A549 (cell line): ENCODE data around the gene ABCA3. TPM values are rescaled to one million over a fixed set of nuclear protein-coding genes. Genes with fewer than 3 reads are reported as not detected.

Source experiments
- ATAC-seq, 2 experiments: fragments of 200-7000 bp in 1 of 2; fragments of >200 bp in 1 of 2; cut with Nextera tagmentation in 1 of 2; cut with Tn5 transposase in 1 of 2; 3 replicates each; pipeline versions ENCODE4 v1.8.0 to v1.9.1; 2018 to 2020; ENCODE audit warnings: mild to moderate bottlenecking in 1 of 2, moderate library complexity in 1 of 2
- CTCF ChIA-PET: fragments of 300-600 bp; sonication (Branson Sonifier 250); formaldehyde crosslinking; extraction: SDS; loops from one replicate; lab custom pipeline; 2021; ENCODE audit warnings: antibody characterized with exemption, inconsistent platforms; lab: Yijun Ruan, JAX
- POLR2A ChIA-PET: fragments of 350-600 bp; formaldehyde crosslinking; extraction: SDS; loops from one replicate; lab custom pipeline; 2021; ENCODE audit warnings: antibody characterized with exemption, inconsistent platforms; lab: Yijun Ruan, JAX
- DNase-seq, 2 experiments: peaks; one replicate each; pipeline versions ENCODE4 v3.0.0 to v3.0.0-alpha.2; 2011 to 2016; ENCODE audit warnings: low read depth in 1 of 2, low spot score in 1 of 2
- FAIRE-seq: peaks from 2 replicates; lab custom pipeline; 2011; peaks lifted over from hg19 to GRCh38; lab: Jason Lieb, UNC
- H3K27ac ChIP-seq, 2 experiments: fragments of >200 bp; sonication (Bioruptor Twin); formaldehyde crosslinking; 3 replicates each; pipeline ENCODE4 v1.5.1; 2016 to 2017
- H3K4me1 ChIP-seq: fragments of >200 bp; sonication (Bioruptor Twin); formaldehyde crosslinking; 3 replicates; pipeline ENCODE4 v1.6.1; 2016
- H3K4me2 ChIP-seq: fragments of >200 bp; sonication (Bioruptor Twin); formaldehyde crosslinking; 3 replicates; pipeline ENCODE4 v1.6.1; 2016
- H3K4me3 ChIP-seq: fragments of >200 bp; sonication (Bioruptor Twin); formaldehyde crosslinking; 3 replicates; pipeline ENCODE4 v1.5.1; 2016
- H3K9me3 ChIP-seq: fragments of >200 bp; sonication (Bioruptor Twin); formaldehyde crosslinking; 3 replicates; pipeline ENCODE4 v1.6.1; 2016
- CEBPB ChIP-seq, 2 experiments: fragments of >200 bp in 1 of 2; sonication (Bioruptor Twin) in 1 of 2; formaldehyde crosslinking in 1 of 2; IDR thresholded peaks; 2 replicates each; pipeline ENCODE4 v1.6.1; 2012 to 2016
- CHD4 ChIP-seq: fragments of 200-600 bp; sonication (generic); IDR thresholded peaks from 2 replicates; pipeline ENCODE4 v1.6.1; 2016; ENCODE audit warnings: antibody characterized with exemption, mild to moderate bottlenecking, borderline replicate concordance
- EHMT2 ChIP-seq: fragments of 200-600 bp; sonication (generic); IDR thresholded peaks from 2 replicates; pipeline ENCODE4 v1.6.1; 2016; ENCODE audit warnings: antibody characterized with exemption, low read depth, mild to moderate bottlenecking, moderate library complexity
- EP300 ChIP-seq, 2 experiments: fragments of >200 bp; sonication (Bioruptor Twin); formaldehyde crosslinking; IDR thresholded peaks; 2 replicates in 1 of 2; 3 replicates in 1 of 2; pipeline ENCODE4 v1.6.1; 2016 to 2017
- FOSL2 ChIP-seq, 2 experiments: fragments of 450-650 bp in 1 of 2; fragments of >200 bp in 1 of 2; sonication (Bioruptor Twin) in 1 of 2; formaldehyde crosslinking; IDR thresholded peaks; 2 replicates each; pipeline versions ENCODE4 v1.5.0 to v1.6.1; 2016 to 2020; ENCODE audit warnings: mild to moderate bottlenecking in 1 of 2, moderate library complexity in 1 of 2
- FOXS1 ChIP-seq: fragments of 250-450 bp; sonication (Bioruptor Pico); IDR thresholded peaks from 2 replicates; pipeline ENCODE4 v1.5.0; 2020; ENCODE audit warnings: mild to moderate bottlenecking, moderate library complexity
- HDAC2 ChIP-seq: fragments of 200-600 bp; sonication (generic); IDR thresholded peaks from 2 replicates; pipeline ENCODE4 v1.6.1; 2016
- MAFK ChIP-seq: fragments of 450-650 bp; IDR thresholded peaks from 2 replicates; pipeline ENCODE4 v1.6.1; 2014; ENCODE audit not compliant: partially characterized antibody
- NFE2L2 ChIP-seq: fragments of 150-350 bp; conservative IDR thresholded peaks from 2 replicates; pipeline ENCODE4 v1.6.1; 2014; ENCODE audit warnings: low read length
- RARB ChIP-seq: fragments of 250-450 bp; sonication (Bioruptor Pico); IDR thresholded peaks from 2 replicates; pipeline ENCODE4 v1.8.0; 2021; ENCODE audit warnings: mild to moderate bottlenecking, moderate library complexity
- TP53 ChIP-seq: fragments of 250-450 bp; sonication (Bioruptor Pico); IDR thresholded peaks from 2 replicates; pipeline ENCODE4 v1.5.0; 2021; ENCODE audit warnings: mild to moderate bottlenecking, moderate library complexity
- ZC3H11A ChIP-seq: fragments of 450-650 bp; IDR thresholded peaks from 2 replicates; pipeline ENCODE4 v1.6.1; 2014; ENCODE audit warnings: antibody characterized with exemption, mild to moderate bottlenecking
- ZFP36 ChIP-seq: fragments of 450-650 bp; IDR thresholded peaks from 2 replicates; pipeline ENCODE4 v1.6.1; 2014; ENCODE audit warnings: borderline replicate concordance; ENCODE audit not compliant: partially characterized antibody
- ZNF302 ChIP-seq: fragments of 250-450 bp; sonication (Bioruptor Pico); IDR thresholded peaks from 2 replicates; pipeline ENCODE4 v1.9.0; 2021; ENCODE audit warnings: inconsistent platforms, mild to moderate bottlenecking, moderate library complexity
- ZSCAN20 ChIP-seq: fragments of 250-450 bp; sonication (Bioruptor Pico); IDR thresholded peaks from 2 replicates; pipeline ENCODE4 v1.8.0; 2022; ENCODE audit warnings: mild to moderate bottlenecking, moderate library complexity
- WGBS: methylation state at CpG from one replicate; pipeline ENCODE4 v1.1.6; 2017; ENCODE audit errors: missing lambda C conversion rate; 5-methylcytosine and 5-hydroxymethylcytosine counted together
- polyA plus RNA-seq, 4 experiments: library from polyadenylated mRNA; depleted of rRNA in 3 of 4; stranded (reverse); fragments of >200 nt; fragmentation: RNase III in 1 of 4; extraction: RNeasy Plus Mini Kit Qiagen cat#74134 plus additional on column Dnase treatment in 1 of 4; gene quantifications; 2 replicates in 3 of 4; 3 replicates in 1 of 4; pipeline ENCODE4 v1.2.3, GENCODE V29; 2011 to 2017
- TF ChIP-seq, protein P1 (sequence below): fragments of 250-450 bp; sonication (Bioruptor Pico); IDR thresholded peaks from 2 replicates; pipeline ENCODE4 v1.5.0; 2020; ENCODE audit warnings: low read depth, mild to moderate bottlenecking, moderate library complexity
- TF ChIP-seq, protein P2 (sequence below): IDR thresholded peaks from 2 replicates; pipeline ENCODE4 v1.6.1; 2012
- TF ChIP-seq, protein P3 (sequence below): fragments of >200 bp; sonication (Bioruptor Twin); formaldehyde crosslinking; IDR thresholded peaks from 3 replicates; pipeline ENCODE4 v1.5.1; 2016
- TF ChIP-seq, protein P4 (sequence below): fragments of 200-600 bp; sonication (generic); IDR thresholded peaks from 2 replicates; pipeline ENCODE4 v1.6.1; 2016; ENCODE audit warnings: antibody characterized with exemption, mild to moderate bottlenecking, moderate library complexity
- TF ChIP-seq, protein P5 (sequence below): fragments of 450-650 bp; IDR thresholded peaks from 2 replicates; pipeline ENCODE4 v1.6.1; 2014; ENCODE audit warnings: antibody characterized with exemption

The ABCA3 gene
- polyA plus RNA-seq, 2 of the 4 experiments (the other 2 are of a cell fraction): 6.4 to 9.9 TPM

DNA sequence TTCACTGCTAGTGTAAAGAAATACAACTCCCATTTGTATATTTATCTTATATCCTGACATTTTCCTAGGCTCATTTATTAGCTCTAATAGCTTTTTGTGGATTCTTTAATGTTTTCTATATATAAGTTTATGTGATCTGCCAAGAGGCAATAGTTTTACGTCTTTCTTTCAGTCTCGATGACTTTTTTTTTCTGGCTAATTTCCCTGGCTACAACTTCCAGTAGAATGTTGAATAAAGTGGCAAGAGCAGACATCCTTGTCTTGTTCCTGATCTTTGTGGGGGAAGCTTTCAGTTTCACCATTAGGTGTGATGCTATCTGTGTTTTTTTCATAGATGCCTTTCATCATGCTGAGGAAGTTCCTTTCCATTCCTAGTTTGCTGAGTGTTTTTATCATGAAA, 43.9 kb upstream of the ABCA3 start:
- ChIA-PET POLR2A (no interaction called here), CTCF (interaction anchor here (1.1 to 2.0 kb wide), 4 partner anchors 17 to 543 kb away, joined by 3 to 4 read pairs (median 4); partner anchors contain the start of gene ABCA3)
- FAIRE-seq (no peak), DNase-seq (no peak), ATAC-seq (no peak)
- Histone ChIP-seq H3K4me3 (no peak overlapping the region), H3K9me3 (0 out of 3 replicates have a peak, but pooled peaks cover 8% of the 10 kb centered on the region), H3K27ac (no peak overlapping the region), H3K4me2 (no peak overlapping the region), H3K4me1 (no peaks in the 10 kb centered on the region)
- TF ChIP-seq NFE2L2: no peak
- no peak for TF ChIP-seq EP300 (IDR thresholded peaks at IDR 0.05)
- TF ChIP-seq FOXS1: no peak
- TF ChIP-seq, protein P1, sequence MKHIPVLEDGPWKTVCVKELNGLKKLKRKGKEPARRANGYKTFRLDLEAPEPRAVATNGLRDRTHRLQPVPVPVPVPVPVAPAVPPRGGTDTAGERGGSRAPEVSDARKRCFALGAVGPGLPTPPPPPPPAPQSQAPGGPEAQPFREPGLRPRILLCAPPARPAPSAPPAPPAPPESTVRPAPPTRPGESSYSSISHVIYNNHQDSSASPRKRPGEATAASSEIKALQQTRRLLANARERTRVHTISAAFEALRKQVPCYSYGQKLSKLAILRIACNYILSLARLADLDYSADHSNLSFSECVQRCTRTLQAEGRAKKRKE (CRISPR knock-in tag): no peak
- TF ChIP-seq, protein P2, sequence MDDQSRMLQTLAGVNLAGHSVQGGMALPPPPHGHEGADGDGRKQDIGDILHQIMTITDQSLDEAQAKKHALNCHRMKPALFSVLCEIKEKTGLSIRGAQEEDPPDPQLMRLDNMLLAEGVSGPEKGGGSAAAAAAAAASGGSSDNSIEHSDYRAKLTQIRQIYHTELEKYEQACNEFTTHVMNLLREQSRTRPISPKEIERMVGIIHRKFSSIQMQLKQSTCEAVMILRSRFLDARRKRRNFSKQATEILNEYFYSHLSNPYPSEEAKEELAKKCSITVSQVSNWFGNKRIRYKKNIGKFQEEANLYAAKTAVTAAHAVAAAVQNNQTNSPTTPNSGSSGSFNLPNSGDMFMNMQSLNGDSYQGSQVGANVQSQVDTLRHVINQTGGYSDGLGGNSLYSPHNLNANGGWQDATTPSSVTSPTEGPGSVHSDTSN: no peak
- TF ChIP-seq ZSCAN20 (CRISPR knock-in tag): no peak
- TF ChIP-seq FOSL2 (IDR thresholded peaks at IDR 0.05): no peak
- no peak for TF ChIP-seq FOSL2 (CRISPR knock-in tag; IDR thresholded peaks at IDR 0.05)
- TF ChIP-seq, protein P3, sequence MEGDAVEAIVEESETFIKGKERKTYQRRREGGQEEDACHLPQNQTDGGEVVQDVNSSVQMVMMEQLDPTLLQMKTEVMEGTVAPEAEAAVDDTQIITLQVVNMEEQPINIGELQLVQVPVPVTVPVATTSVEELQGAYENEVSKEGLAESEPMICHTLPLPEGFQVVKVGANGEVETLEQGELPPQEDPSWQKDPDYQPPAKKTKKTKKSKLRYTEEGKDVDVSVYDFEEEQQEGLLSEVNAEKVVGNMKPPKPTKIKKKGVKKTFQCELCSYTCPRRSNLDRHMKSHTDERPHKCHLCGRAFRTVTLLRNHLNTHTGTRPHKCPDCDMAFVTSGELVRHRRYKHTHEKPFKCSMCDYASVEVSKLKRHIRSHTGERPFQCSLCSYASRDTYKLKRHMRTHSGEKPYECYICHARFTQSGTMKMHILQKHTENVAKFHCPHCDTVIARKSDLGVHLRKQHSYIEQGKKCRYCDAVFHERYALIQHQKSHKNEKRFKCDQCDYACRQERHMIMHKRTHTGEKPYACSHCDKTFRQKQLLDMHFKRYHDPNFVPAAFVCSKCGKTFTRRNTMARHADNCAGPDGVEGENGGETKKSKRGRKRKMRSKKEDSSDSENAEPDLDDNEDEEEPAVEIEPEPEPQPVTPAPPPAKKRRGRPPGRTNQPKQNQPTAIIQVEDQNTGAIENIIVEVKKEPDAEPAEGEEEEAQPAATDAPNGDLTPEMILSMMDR: no peak
- TF ChIP-seq CHD4: no peak
- TF ChIP-seq, protein P4, sequence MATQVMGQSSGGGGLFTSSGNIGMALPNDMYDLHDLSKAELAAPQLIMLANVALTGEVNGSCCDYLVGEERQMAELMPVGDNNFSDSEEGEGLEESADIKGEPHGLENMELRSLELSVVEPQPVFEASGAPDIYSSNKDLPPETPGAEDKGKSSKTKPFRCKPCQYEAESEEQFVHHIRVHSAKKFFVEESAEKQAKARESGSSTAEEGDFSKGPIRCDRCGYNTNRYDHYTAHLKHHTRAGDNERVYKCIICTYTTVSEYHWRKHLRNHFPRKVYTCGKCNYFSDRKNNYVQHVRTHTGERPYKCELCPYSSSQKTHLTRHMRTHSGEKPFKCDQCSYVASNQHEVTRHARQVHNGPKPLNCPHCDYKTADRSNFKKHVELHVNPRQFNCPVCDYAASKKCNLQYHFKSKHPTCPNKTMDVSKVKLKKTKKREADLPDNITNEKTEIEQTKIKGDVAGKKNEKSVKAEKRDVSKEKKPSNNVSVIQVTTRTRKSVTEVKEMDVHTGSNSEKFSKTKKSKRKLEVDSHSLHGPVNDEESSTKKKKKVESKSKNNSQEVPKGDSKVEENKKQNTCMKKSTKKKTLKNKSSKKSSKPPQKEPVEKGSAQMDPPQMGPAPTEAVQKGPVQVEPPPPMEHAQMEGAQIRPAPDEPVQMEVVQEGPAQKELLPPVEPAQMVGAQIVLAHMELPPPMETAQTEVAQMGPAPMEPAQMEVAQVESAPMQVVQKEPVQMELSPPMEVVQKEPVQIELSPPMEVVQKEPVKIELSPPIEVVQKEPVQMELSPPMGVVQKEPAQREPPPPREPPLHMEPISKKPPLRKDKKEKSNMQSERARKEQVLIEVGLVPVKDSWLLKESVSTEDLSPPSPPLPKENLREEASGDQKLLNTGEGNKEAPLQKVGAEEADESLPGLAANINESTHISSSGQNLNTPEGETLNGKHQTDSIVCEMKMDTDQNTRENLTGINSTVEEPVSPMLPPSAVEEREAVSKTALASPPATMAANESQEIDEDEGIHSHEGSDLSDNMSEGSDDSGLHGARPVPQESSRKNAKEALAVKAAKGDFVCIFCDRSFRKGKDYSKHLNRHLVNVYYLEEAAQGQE: no peak
- no peak for TF ChIP-seq ZFP36
- no peak for TF ChIP-seq ZC3H11A
- TF ChIP-seq, protein P5, sequence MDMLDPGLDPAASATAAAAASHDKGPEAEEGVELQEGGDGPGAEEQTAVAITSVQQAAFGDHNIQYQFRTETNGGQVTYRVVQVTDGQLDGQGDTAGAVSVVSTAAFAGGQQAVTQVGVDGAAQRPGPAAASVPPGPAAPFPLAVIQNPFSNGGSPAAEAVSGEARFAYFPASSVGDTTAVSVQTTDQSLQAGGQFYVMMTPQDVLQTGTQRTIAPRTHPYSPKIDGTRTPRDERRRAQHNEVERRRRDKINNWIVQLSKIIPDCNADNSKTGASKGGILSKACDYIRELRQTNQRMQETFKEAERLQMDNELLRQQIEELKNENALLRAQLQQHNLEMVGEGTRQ: no peak
- TF ChIP-seq RARB (CRISPR knock-in tag): no peak
- TF ChIP-seq TP53 (CRISPR knock-in tag): no peak
- TF ChIP-seq CEBPB (IDR thresholded peaks at IDR 0.05): no peak
- no peak for TF ChIP-seq HDAC2
- no peak for TF ChIP-seq EHMT2
- no peak for TF ChIP-seq MAFK
- no peak for TF ChIP-seq ZNF302 (CRISPR knock-in tag)
- WGBS: 64% methylated on average over 2 of the region's 2 CpGs
